ACC112 (cell line): Measurements from ENCODE around the gene CLEC17A.
"Not testable (repeated sequence)": the region's sequence is repeated elsewhere in the genome, so short reads cannot be mapped to it uniquely, and the experiment has no call there.

Experiments used
- H2AFZ ChIP-seq: fragments of 200-600 bp; sonication (generic); one replicate; pipeline ENCODE4 v1.6.0; 2017; ENCODE audit warnings: antibody characterized with exemption, low read length; ENCODE audit not compliant: unreplicated experiment
- H3K27ac ChIP-seq: fragments of 200-600 bp; sonication (generic); 2 replicates; pipeline ENCODE4 v1.5.1; 2014; ENCODE audit warnings: low read depth, mild to moderate bottlenecking, antibody characterized with exemption, low read length, moderate library complexity
- H3K27me3 ChIP-seq: fragments of 200-600 bp; sonication (generic); 2 replicates; pipeline ENCODE4 v1.6.1; 2014; ENCODE audit warnings: mild to moderate bottlenecking, antibody characterized with exemption, low read length, moderate library complexity, mixed read lengths; ENCODE audit not compliant: insufficient read depth
- H3K36me3 ChIP-seq: fragments of 200-600 bp; sonication (generic); 2 replicates; pipeline ENCODE4 v1.6.1; 2016; ENCODE audit warnings: mild to moderate bottlenecking, antibody characterized with exemption, low read length, moderate library complexity, mixed read lengths; ENCODE audit not compliant: insufficient read depth
- H3K4me1 ChIP-seq: fragments of 200-600 bp; sonication (generic); one replicate; pipeline ENCODE4 v1.6.1; 2016; ENCODE audit warnings: low read length, mixed read lengths; ENCODE audit not compliant: insufficient read depth, unreplicated experiment, control insufficient read depth
- H3K4me3 ChIP-seq: fragments of 200-600 bp; sonication (generic); 2 replicates; pipeline ENCODE4 v1.5.1; 2014; ENCODE audit warnings: mild to moderate bottlenecking, low read depth, low read length
- H3K79me2 ChIP-seq: fragments of 200-600 bp; sonication (generic); one replicate; pipeline ENCODE4 v1.6.0; 2016; ENCODE audit warnings: low read length; ENCODE audit not compliant: control insufficient read depth, unreplicated experiment, insufficient read depth

CLEC17A gene

DNA sequence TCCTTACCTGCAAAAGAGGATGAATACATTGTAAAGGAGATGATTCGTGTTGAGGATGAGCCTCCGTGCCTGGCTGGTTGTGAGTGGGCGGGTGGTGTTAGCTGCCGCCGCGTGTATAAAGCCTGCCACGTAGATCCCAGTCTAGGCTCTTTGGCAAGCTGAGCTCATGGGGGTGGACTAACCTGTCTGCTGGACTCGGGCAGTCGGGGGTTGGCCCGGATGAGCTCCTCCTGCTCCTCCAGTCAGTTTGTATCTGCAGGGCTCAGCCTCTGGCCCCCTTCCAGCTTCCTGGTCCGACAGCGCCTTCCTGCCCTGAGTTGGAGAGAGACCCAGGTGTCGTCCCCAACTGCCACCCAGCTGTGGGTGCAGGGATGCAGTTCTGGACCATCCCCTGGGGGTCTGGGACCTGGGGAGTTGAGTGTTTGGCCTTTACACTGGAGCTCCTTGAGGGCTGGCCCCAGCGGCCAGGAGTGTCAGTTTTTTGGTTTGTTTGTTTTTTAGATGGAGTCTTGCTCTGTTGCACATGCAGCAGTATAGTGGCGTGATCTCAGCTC is 32.6 kb upstream of the CLEC17A start:
- H3K4me3 ChIP-seq, result no peak overlapping the region
- no peaks in the 10 kb centered on the region for H3K79me2 ChIP-seq
- H2AFZ ChIP-seq, result no peak overlapping the region
- no peaks in the 10 kb centered on the region for H3K27me3 ChIP-seq
- no peaks in the 10 kb centered on the region for H3K36me3 ChIP-seq
- H3K27ac ChIP-seq, result no peak overlapping the region
- no peaks in the 10 kb centered on the region for H3K4me1 ChIP-seq

DNA sequence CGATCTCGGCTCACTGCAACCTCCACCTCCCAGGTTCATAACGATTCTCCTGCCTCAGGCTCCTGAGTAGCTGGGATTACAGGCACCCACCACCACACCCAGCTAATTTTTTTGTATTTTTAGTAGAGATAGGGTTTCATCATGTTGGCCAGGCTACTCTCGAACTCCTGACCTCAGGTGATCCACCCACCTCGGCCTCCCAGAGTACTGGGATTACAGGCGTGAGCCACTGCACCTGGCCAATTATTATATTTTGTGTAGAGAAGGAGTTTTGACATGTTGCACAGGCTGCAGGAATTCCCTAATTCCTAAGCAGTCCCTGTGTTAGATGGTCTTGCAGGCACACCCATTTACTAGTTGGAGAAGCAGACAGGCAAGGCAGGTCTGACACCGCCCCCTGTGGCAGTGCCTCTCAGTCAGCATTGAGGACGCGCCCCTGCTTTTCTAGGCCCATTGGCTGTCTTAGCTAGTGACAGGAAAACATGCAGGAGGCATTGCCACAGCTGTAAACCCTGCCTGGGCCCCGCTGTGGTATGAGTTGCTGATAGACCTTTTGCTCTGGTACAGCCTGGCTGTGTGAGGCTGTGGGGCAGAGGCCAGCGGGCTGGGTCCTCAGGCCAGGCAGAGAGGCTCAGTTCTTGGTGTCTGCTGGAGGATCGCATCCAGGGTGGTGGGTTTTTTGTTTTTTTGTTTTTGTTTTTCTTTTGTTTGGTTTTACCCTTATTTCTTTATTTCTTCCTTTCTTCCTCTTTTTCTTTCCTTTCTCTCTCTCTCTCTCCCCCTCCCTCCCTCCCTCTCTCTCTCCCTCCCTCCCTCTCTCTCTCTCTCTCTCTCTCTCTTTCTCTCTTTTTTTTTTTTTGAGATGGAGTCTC is 31.5 kb upstream of the CLEC17A start:
- H3K4me1 ChIP-seq, H2AFZ ChIP-seq, H3K27me3 ChIP-seq, H3K36me3 ChIP-seq, H3K4me3 ChIP-seq, H3K27ac ChIP-seq, H3K79me2 ChIP-seq: not testable (repeated sequence)

- H3K27ac ChIP-seq, H2AFZ ChIP-seq, H3K27me3 ChIP-seq, H3K4me3 ChIP-seq, H3K36me3 ChIP-seq, H3K4me1 ChIP-seq, H3K79me2 ChIP-seq: not testable (repeated sequence)
These were observed 30.9 kb upstream of the CLEC17A start for GRCh38 chr19:14552006-14552360.

DNA sequence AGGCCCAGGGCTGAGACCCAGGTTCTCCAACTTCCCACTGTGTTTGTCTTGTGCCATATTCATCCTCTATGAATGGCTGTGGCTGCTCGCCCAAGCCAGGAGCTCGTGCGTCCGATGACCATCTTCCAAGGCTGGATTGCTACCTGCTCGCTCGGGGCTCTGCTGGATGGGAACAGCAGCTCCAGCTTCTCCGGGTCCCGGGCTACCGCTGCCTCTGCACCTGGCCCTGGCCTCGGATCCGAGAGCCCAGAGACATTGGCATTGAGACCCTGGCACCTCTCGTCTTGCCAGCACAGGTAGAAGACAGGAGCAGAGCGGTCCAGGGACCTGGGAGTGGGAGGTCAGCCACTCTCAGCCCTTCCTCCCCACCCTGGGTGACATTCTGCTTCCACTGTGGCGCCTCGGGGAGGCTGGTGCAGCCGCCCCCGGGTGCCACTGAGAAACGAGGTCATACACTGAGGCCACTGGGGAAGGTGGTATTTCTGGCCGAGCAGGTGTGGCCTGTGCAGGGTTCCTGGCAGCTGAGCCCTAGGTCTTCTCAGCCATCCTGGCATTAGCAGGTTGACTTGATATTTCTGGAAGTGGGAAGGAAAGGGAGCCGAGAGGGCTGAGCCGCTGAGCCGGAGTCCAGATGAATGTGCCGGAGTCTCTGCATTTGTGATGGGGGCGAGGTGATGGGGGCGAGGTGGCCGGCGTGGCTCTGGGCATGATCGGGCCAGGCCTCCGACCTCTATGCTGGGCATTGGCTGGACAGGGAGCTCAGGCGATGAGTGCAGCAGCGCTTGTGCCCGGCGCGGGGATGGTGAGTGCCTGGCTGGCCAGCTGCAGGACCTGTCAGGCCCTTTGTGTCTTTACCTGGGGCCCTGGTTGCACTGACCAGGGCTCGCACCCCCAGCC is 29.6 kb upstream of the CLEC17A start:
- H3K4me1 ChIP-seq, result no peaks in the 10 kb centered on the region
- no peak overlapping the region for H2AFZ ChIP-seq
- no peaks in the 10 kb centered on the region for H3K27me3 ChIP-seq
- H3K36me3 ChIP-seq, result no peaks in the 10 kb centered on the region
- no peak overlapping the region for H3K4me3 ChIP-seq
- no peaks in the 10 kb centered on the region for H3K79me2 ChIP-seq
- no peak overlapping the region for H3K27ac ChIP-seq

DNA sequence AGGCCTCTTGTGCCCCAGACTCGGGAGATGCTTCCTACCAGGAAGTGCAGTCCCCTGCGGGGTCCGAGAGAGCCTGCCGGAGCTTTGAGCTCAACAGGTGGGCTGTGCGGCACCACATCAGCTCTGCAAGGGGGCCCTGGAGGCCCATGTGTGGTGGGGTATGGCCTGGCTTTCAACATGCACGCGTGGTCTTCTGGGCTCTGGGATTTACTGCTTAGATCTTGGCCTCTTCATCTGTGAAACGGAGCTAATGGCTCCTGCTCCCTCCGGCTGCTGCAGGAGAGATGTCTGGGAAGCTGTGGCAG is 29.0 kb upstream of the CLEC17A start:
- Histone ChIP-seq H3K79me2 (no peaks in the 10 kb centered on the region), H2AFZ (no peak overlapping the region), H3K27me3 (no peaks in the 10 kb centered on the region), H3K27ac (no peak overlapping the region), H3K4me1 (no peaks in the 10 kb centered on the region), H3K4me3 (no peak overlapping the region), H3K36me3 (no peaks in the 10 kb centered on the region)

DNA sequence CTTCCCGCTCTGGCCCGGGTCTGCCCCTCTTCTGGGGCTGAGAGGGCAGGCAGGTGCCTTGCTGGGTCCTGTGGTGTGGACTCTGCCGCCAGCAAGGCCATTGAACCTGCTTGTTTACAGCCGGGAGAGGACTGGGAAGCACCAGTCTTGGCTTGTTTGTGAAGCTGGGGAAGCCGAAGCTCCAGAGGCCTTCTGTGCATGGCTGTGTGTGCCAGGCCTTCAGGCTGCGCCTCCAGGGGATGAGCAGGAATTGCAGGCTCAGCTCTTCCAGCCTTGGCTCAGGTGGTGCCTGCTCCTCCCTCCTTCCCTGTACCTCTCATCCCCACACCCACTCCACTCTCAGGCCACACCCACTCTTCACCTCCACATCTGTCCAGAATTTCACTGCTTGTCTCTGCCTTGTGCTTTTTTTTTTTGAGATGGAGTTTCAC is 28.5 kb upstream of the CLEC17A start:
- Histone ChIP-seq H3K27ac (no peak overlapping the region), H3K36me3 (no peaks in the 10 kb centered on the region), H3K79me2 (no peaks in the 10 kb centered on the region), H3K4me1 (no peaks in the 10 kb centered on the region), H3K27me3 (no peaks in the 10 kb centered on the region), H3K4me3 (no peak overlapping the region), H2AFZ (no peak overlapping the region)

DNA sequence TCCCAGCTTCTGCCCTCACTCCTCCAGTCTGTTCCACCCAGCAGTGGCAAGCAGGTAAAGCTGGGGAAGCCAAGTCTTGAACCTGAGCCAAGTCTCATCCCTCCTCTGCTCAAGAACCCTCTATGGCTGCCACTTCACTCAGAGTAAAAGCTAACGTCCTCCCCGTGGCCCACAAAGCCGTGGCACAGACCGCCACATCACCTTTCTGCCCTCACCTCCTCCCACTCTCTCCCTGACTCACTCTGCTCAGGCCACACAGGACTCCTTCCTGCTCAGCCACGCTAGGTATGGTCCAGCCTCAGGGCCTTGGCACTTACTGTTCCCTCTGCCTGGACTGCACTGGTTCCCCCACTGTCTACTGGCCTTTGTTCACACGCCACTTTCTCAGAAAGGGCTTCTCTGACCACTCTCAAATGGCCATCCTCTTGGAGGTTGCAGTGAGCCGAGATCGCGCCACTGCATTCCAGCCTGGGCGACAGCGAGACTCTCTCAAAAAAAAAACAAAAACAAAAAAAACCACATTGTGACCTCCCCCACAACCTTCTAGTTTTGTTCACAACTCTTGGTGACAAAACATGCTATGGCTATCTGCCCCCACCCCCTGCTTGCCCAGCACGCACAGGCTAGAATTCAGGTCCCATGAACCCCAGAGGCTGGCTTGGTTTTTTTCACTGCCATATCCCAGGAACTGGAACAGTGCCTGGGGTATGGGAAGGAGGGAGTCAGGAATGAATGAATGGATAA is 26.8 kb upstream of the CLEC17A start:
- no peaks in the 10 kb centered on the region for H3K27me3 ChIP-seq
- H3K79me2 ChIP-seq, result peaks cover 7% of the 10 kb centered on the region
- H3K4me3 ChIP-seq, result no peak overlapping the region
- no peaks in the 10 kb centered on the region for H3K36me3 ChIP-seq
- no peak overlapping the region for H2AFZ ChIP-seq
- H3K27ac ChIP-seq, result no peak overlapping the region
- peaks cover 5% of the 10 kb centered on the region for H3K4me1 ChIP-seq

GRCh38 chr19:14556662-14557188 is 26.2 kb upstream of the CLEC17A start:
- peaks cover 7% of the 10 kb centered on the region for H3K79me2 ChIP-seq
- H3K27ac ChIP-seq, result no peak overlapping the region
- no peak overlapping the region for H3K4me3 ChIP-seq
- H2AFZ ChIP-seq, result no peak overlapping the region
- H3K4me1 ChIP-seq, result peaks cover 5% of the 10 kb centered on the region
- H3K27me3 ChIP-seq, result no peaks in the 10 kb centered on the region
- no peaks in the 10 kb centered on the region for H3K36me3 ChIP-seq

DNA sequence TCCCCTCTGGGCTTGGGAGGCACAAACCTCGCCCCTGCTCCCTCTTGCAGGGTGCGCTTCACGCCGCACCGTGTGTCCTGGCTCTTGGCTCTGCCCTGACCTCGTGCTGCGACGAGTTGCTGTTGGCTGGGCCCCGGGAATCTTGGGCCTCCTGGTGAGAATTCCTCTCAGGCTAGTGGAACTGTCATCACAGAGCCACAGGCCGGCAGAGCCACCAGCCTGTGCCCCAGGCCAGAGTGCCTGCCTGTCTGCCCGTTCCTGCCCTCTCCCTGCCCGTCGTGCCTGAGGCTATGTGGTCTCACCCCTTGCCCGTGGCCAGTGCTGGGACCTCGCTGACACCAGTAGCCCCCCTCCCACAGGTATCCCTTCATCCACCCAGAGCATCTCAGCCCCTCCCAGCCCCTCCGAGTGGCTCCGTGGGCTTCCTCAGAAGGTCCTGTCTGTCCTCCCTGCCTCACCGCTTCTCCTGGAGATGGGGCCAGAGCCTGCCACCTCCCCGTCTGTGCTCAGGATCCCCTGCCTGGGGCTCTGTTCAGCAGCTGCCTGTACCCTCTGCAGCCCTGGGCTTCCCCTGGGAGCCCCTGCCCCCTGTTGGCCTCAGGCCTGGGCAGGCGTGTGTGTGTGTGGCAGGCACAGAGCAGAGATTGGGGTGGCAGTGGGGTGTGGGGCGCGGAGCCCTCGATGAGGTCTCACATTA is 24.4 kb upstream of the CLEC17A start:
- Histone ChIP-seq H3K27ac (no peak overlapping the region), H3K27me3 (no peaks in the 10 kb centered on the region), H3K4me1 (peaks cover 5% of the 10 kb centered on the region), H2AFZ (no peak overlapping the region), H3K79me2 (peaks cover 7% of the 10 kb centered on the region), H3K36me3 (no peaks in the 10 kb centered on the region), H3K4me3 (no peak overlapping the region)
